Loucy (cell line): ENCODE measurements around the gene BCL2L11.

Experiments
- EZH2phosphoT487 ChIP-seq: fragments of 200-600 bp; IDR thresholded peaks from 2 replicates; pipeline ENCODE4 v1.6.1; 2018; ENCODE audit warnings: antibody characterized with exemption, mild to moderate bottlenecking, moderate library complexity, borderline replicate concordance
- TF ChIP-seq, protein P1 (sequence below): fragments of 200-600 bp; sonication (generic); conservative IDR thresholded peaks from 2 replicates; pipeline ENCODE4 v1.5.1; 2014; ENCODE audit warnings: mild to moderate bottlenecking, antibody characterized with exemption, low read length

GRCh38 chr2:111094691-111095090 lies 26.0 kb upstream of the BCL2L11 start:
- TF ChIP-seq, protein P1, sequence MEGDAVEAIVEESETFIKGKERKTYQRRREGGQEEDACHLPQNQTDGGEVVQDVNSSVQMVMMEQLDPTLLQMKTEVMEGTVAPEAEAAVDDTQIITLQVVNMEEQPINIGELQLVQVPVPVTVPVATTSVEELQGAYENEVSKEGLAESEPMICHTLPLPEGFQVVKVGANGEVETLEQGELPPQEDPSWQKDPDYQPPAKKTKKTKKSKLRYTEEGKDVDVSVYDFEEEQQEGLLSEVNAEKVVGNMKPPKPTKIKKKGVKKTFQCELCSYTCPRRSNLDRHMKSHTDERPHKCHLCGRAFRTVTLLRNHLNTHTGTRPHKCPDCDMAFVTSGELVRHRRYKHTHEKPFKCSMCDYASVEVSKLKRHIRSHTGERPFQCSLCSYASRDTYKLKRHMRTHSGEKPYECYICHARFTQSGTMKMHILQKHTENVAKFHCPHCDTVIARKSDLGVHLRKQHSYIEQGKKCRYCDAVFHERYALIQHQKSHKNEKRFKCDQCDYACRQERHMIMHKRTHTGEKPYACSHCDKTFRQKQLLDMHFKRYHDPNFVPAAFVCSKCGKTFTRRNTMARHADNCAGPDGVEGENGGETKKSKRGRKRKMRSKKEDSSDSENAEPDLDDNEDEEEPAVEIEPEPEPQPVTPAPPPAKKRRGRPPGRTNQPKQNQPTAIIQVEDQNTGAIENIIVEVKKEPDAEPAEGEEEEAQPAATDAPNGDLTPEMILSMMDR: no peak
- TF ChIP-seq EZH2phosphoT487: no peak
